GM23248 (cell line): ENCODE data around the gene CD248.

Source experiments
- EZH2 ChIP-seq: fragments of 200-600 bp; sonication (generic); IDR thresholded peaks from 2 replicates; pipeline ENCODE4 v1.6.1; 2018; ENCODE audit warnings: antibody characterized with exemption, mild to moderate bottlenecking; ENCODE audit not compliant: insufficient read depth, poor library complexity, severe bottlenecking
- EZH2phosphoT487 ChIP-seq: fragments of 200-600 bp; sonication (generic); IDR thresholded peaks from 2 replicates; pipeline ENCODE4 v1.6.1; 2018; ENCODE audit warnings: antibody characterized with exemption, moderate library complexity, mild to moderate bottlenecking, low read depth; ENCODE audit not compliant: insufficient read depth

DNA sequence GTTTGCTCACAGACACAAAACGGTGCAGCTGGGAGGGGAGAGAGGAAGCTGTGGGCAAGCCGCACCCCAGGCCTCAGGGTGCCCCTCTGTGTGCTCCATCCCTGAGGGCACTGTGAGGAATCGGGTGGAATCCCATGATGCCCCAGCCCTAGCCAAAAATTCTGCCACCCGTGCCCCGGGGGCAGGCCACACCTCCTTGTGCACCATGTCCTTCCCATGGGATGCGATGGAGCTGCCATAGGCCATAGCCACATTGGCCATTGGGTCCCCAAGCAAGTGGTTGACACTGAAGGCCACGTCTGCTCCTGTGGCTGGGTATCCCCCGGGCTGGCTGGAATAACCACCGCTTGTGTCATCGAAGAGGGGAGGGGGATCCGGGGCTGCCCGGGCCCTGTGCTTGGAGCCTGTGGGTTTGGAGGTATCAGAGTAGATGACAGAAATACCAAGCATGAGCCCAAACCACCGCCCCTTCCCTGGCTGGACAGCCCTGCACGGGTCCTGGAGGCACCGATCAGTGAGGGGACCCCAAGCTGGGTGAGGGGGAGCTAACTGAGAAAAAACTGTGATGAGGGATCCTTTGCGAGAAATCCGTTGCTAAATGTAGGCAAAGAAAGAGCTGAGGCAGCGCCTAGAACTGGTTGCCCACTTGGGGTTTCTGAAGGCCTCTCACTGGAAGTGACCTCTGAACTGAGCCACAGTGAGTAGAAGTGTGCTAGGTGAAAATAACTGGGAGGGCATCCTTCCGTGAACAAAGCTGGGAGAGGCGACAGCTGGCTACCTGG, 28.8 kb downstream of the CD248 start:
- no peak for TF ChIP-seq EZH2
- no peak for TF ChIP-seq EZH2phosphoT487
